Epithelial cell of esophagus (primary cell): ENCODE results near the gene MAP3K4.

ENCODE experiments used
- DNase-seq: peaks from one replicate; pipeline ENCODE4 v3.0.0; 2010; ENCODE audit warnings: low read depth
- H3K4me3 ChIP-seq: 2 replicates; pipeline ENCODE4 v1.5.1; 2011; ENCODE audit warnings: mild to moderate bottlenecking, low read length, control low read depth
- CTCF ChIP-seq: IDR thresholded peaks from 2 replicates; pipeline ENCODE4 v1.5.1; 2011; ENCODE audit warnings: low read depth, mild to moderate bottlenecking, low read length, control low read depth, inconsistent platforms; ENCODE audit not compliant: insufficient read depth; ENCODE audit errors: missing control alignments

MAP3K4 gene

GRCh38 chr6:160952633-160953281 is 38.8 kb upstream of the MAP3K4 start:
- DNase-seq: peak; percentile 76
- no peak overlapping the region for H3K4me3 ChIP-seq
- TF ChIP-seq CTCF: no peak

- H3K4me3 ChIP-seq: no peak overlapping the region
- DNase-seq: no peak
- no peak for TF ChIP-seq CTCF
Observed at GRCh38 chr6:160955508-160956295, 35.9 kb upstream of the MAP3K4 start.

DNA sequence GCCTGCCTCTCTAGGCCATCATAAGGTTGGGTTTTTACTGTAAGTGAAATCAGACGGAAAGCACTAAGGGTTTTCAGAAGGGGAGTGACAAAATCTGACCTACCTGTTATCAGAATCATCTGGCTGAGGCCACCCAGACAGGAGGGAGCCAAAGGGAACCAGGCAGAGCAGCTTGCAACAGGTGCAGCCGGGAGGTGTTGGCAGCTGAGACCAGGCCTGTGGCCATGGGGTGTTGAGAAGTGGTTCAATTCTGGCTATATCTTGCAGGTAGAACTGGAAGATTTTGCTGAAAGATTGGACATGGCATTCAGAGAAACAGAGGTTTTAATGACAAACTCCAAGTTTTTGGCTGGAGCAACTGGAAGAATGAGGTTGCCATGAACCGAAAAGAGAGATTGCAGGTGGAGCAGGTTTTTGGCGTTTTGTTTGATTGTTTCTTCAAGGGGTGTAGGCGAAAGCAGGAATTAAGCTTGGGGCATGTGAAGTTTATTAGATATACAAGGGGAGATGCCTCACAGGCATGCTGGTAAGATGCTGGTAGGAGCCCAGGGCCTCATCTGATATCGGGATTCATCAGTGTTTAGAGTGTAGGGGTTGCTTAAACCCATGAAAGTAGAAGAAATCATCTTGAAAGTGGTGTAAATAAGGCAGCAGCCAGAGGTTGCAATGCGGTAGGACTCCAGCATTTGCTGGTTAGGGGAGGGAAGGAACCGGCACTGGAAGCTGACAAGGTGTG is 35.1 kb upstream of the MAP3K4 start:
- DNase-seq: no peak
- no peak for TF ChIP-seq CTCF
- H3K4me3 ChIP-seq: no peak overlapping the region

- no peak overlapping the region for H3K4me3 ChIP-seq
- no peak for DNase-seq
- no peak for TF ChIP-seq CTCF
Observed at GRCh38 chr6:160959726-160960435, 31.7 kb upstream of the MAP3K4 start.

GRCh38 chr6:160960839-160961238 is 30.7 kb upstream of the MAP3K4 start:
- H3K4me3 ChIP-seq: no peak overlapping the region
- DNase-seq: no peak
- TF ChIP-seq CTCF: no peak

- no peak for TF ChIP-seq CTCF
- H3K4me3 ChIP-seq: no peak overlapping the region
- DNase-seq: no peak
Observed at GRCh38 chr6:160962835-160963623, 28.5 kb upstream of the MAP3K4 start.
